ENCODE data around the gene PLEKHM1. TPM values are rescaled to one million over a fixed set of nuclear protein-coding genes. Genes with fewer than 3 reads are reported as not detected.
A peak's percentile ranks its signal among the peaks of the same experiment; 100 is the strongest.
"Not testable (repeated sequence)": the region's sequence is repeated elsewhere in the genome, so short reads cannot be mapped to it uniquely, and the experiment has no call there.

Gene PLEKHM1
- total and polyA plus RNA-seq, 2 experiments from 2014 or later = 18.4 to 23.8 TPM

DNA sequence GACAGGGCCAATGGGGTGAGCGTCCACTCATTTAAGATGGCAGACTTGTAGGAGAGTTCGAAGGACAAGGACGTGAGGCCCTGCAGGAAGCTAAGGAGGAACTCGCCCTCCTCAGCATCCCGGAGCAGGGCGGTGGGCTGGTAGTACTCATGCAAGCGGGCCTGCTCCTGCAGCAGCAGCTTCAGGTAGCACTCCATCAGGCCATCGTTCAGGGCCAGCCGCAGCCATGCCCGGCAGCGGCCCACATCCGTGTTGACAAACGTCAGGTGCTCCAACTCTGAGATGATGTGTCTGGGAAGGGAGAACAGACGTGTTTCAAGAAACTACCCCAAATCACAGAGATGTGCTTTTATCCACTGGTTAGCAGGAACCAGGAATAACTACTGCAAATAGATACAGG, 15.1 kb downstream of the PLEKHM1 start:
- 97% methylated on average over 13 of the region's 14 CpGs for WGBS (ENCODE audit: low lambda C conversion rate, missing lambda C conversion rate)
- not testable (repeated sequence) for H3K4me3 ChIP-seq; H3K27me3 ChIP-seq; H3K4me2 ChIP-seq; H4K20me1 ChIP-seq (ENCODE audit: insufficient read depth, poor library complexity, severe bottlenecking); H3K36me3 ChIP-seq (replicated peaks; ENCODE audit: insufficient read depth, low read depth); H3K4me1 ChIP-seq (ENCODE audit: insufficient read depth); H3K9me2 ChIP-seq (replicated peaks; ENCODE audit: insufficient read depth); H3K9me3 ChIP-seq (ENCODE audit: low read depth); H3K27ac ChIP-seq; H2AFZ ChIP-seq; DNase-seq (ENCODE audit: low spot score); H3K79me2 ChIP-seq

DNA sequence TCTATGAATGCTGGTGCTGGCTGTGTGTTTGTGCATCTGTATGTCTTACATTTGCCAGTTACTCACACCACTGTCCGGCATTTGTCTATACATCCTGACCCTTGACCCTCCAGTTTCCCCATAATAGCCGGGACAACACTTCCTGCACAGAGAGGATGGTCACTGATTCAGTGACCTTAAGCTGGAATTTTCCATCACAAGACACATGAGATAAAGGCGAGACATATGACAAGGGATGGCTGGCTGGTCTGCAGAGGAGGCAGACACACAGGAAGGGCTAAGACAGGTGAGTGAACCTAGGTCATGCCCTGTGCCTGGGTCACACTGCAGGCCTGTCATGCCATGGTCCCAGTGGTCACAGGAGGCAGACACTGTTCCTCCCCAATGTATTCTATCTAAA, 18.3 kb downstream of the PLEKHM1 start:
- not testable (repeated sequence) for H3K27ac ChIP-seq; H3K27me3 ChIP-seq; H3K36me3 ChIP-seq (replicated peaks; ENCODE audit: insufficient read depth, low read depth); H4K20me1 ChIP-seq (ENCODE audit: insufficient read depth, poor library complexity, severe bottlenecking); H3K9me3 ChIP-seq (ENCODE audit: low read depth); H3K9me2 ChIP-seq (replicated peaks; ENCODE audit: insufficient read depth); H3K79me2 ChIP-seq; H3K4me2 ChIP-seq; H3K4me3 ChIP-seq; H2AFZ ChIP-seq; H3K4me1 ChIP-seq (ENCODE audit: insufficient read depth); DNase-seq (ENCODE audit: low spot score)
- 57% methylated on average over 3 of the region's 3 CpGs for WGBS (ENCODE audit: low lambda C conversion rate, missing lambda C conversion rate)

DNA sequence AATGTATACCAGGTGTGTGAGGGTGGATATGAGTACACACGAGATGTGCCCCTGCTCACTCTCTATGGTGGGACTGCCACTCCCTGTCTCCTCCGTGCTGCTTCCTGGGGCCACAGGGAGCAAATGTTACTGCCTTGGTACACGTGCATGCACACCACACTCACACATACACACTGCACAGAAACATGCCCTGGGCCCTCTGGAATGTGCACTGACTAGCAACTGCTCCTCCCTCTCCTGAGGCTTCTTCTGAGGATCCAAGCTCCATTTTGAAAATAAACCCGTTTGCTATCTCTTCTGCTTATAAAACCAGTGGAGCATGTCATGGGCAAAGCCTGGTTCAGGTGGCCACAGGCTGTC, 21.3 kb downstream of the PLEKHM1 start:
- not testable (repeated sequence) for H3K4me1 ChIP-seq (ENCODE audit: insufficient read depth); H3K79me2 ChIP-seq; DNase-seq (ENCODE audit: low spot score); H3K4me3 ChIP-seq; H3K9me2 ChIP-seq (replicated peaks; ENCODE audit: insufficient read depth); H3K36me3 ChIP-seq (replicated peaks; ENCODE audit: insufficient read depth, low read depth); H2AFZ ChIP-seq; H3K4me2 ChIP-seq; H3K9me3 ChIP-seq (ENCODE audit: low read depth); H3K27me3 ChIP-seq; H3K27ac ChIP-seq; H4K20me1 ChIP-seq (ENCODE audit: insufficient read depth, poor library complexity, severe bottlenecking)
- WGBS (ENCODE audit: low lambda C conversion rate, missing lambda C conversion rate) = 72% methylated on average over 4 of the region's 4 CpGs

DNA sequence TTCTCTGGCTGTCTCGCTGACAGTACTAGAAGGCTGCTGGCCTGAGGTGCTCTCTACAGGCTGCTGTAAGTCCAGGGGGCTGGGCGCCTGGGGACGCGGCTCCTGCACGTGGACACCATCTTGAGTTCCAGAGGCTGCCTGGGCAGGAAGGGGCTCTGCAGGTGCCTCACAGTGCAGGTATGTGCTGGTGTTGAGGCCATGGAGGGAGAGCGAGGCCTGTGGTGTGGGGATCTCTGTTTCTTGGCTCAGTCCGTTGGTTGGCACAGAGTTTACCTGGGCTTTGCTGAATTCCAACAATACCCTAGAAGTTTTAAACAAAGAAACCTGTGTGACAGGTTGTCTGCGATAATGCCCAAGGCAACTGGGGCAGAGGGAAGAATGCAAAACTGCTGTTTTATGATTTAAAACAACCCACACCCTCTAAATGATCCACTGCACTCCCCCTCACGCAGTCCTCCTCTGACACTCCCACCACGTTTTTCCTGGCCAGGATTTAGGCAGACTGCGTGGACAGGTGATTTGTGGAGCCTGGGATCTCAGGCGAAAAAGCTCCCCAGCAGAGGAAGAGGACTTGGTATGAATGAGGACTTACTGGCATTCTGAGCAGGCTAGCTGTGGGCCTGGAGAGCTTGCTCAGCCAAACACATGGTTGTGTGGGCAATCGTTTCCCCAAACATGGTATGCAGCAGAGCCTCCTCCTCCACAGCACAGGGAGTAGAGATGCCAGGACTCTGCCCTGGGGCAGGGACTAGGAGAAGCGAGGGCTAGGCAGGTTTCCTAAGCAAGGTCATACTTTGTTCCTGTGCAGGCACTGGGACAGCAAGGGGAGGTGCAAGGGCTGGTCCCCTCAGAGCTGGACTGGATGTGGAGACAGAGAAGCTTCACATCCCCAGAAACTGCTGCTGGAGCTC, 22.0 kb downstream of the PLEKHM1 start:
- not testable (repeated sequence) for H3K27me3 ChIP-seq; H4K20me1 ChIP-seq (ENCODE audit: insufficient read depth, poor library complexity, severe bottlenecking); H3K27ac ChIP-seq; H3K9me2 ChIP-seq (replicated peaks; ENCODE audit: insufficient read depth); H2AFZ ChIP-seq; H3K79me2 ChIP-seq; H3K4me1 ChIP-seq (ENCODE audit: insufficient read depth); H3K9me3 ChIP-seq (ENCODE audit: low read depth); H3K4me3 ChIP-seq; H3K4me2 ChIP-seq; H3K36me3 ChIP-seq (replicated peaks; ENCODE audit: insufficient read depth, low read depth); DNase-seq (ENCODE audit: low spot score)
- 86% methylated on average over 12 of the region's 14 CpGs for WGBS (ENCODE audit: low lambda C conversion rate, missing lambda C conversion rate)

GRCh38 chr17:45461524-45462327, 28.8 kb downstream of the PLEKHM1 start:
- not testable (repeated sequence) for H3K27ac ChIP-seq; H3K27me3 ChIP-seq; H3K36me3 ChIP-seq (replicated peaks; ENCODE audit: insufficient read depth, low read depth); H3K4me1 ChIP-seq (ENCODE audit: insufficient read depth); H4K20me1 ChIP-seq (ENCODE audit: insufficient read depth, poor library complexity, severe bottlenecking); H3K9me3 ChIP-seq (ENCODE audit: low read depth); H3K9me2 ChIP-seq (replicated peaks; ENCODE audit: insufficient read depth); H3K4me2 ChIP-seq; H2AFZ ChIP-seq; H3K79me2 ChIP-seq; H3K4me3 ChIP-seq
- DNase-seq (ENCODE audit: low spot score) = peak; percentile 48
- WGBS (ENCODE audit: low lambda C conversion rate, missing lambda C conversion rate) = 74% methylated on average over 7 of the region's 8 CpGs

DNA sequence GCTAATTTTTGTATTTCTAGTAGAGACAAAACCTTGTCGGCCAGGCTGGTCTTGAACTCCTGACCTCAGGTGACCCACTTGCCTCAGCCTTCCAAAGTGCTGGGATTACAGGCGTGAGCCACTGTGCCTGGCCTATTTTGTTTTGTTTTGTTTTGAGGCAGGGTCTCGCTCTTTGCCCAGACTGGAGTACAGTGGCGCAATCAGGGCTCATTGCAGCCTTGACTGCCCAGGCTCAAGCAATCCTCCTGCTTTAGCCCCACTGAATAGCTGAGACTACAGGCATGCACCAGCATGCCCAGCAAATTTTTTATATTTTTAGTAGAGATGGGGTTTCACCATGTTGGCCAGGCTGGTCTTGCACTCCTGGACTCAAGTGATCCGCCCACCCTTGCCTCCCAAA, 30.1 kb downstream of the PLEKHM1 start:
- H3K9me2 ChIP-seq (replicated peaks; ENCODE audit: insufficient read depth); H3K27ac ChIP-seq: not testable (repeated sequence)
- WGBS (ENCODE audit: low lambda C conversion rate, missing lambda C conversion rate) = 88% methylated on average over 5 of the region's 5 CpGs

DNA sequence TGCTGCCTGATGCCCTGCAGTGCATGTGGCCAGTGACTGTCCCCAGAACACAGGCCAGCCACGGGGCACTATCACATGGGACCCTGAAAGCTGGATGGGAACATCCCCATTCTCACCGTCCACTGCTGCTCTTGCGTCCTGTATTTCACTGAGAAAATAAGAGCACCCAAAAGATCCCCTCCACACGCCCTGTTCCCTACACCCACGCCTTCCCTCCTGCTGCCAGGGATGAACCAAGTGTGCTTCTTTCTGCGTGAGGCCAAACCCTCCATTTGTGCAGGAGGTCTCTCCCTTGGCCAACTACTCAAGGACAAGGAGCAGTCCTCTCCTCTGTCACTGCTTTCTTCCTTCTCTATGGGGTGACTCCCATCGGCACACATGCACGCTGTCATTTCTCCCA, 36.2 kb downstream of the PLEKHM1 start:
- H3K79me2 ChIP-seq; H3K27me3 ChIP-seq; H3K9me3 ChIP-seq (ENCODE audit: low read depth); H3K4me2 ChIP-seq; H4K20me1 ChIP-seq (ENCODE audit: insufficient read depth, poor library complexity, severe bottlenecking); H3K27ac ChIP-seq; DNase-seq (ENCODE audit: low spot score); H3K36me3 ChIP-seq (replicated peaks; ENCODE audit: insufficient read depth, low read depth); H2AFZ ChIP-seq; H3K4me3 ChIP-seq; H3K9me2 ChIP-seq (replicated peaks; ENCODE audit: insufficient read depth); H3K4me1 ChIP-seq (ENCODE audit: insufficient read depth): not testable (repeated sequence)
- 100% methylated on average over 7 of the region's 8 CpGs for WGBS (ENCODE audit: low lambda C conversion rate, missing lambda C conversion rate)

More for the DNA sequence above, 30.1 kb downstream of the PLEKHM1 start:
- H3K4me2 ChIP-seq; H2AFZ ChIP-seq; DNase-seq (ENCODE audit: low spot score); H3K36me3 ChIP-seq (replicated peaks; ENCODE audit: insufficient read depth, low read depth); H3K79me2 ChIP-seq; H3K27me3 ChIP-seq; H3K9me3 ChIP-seq (ENCODE audit: low read depth); H3K4me3 ChIP-seq; H3K4me1 ChIP-seq (ENCODE audit: insufficient read depth); H4K20me1 ChIP-seq (ENCODE audit: insufficient read depth, poor library complexity, severe bottlenecking): not testable (repeated sequence)

GRCh38 chr17:45453731-45454130, 36.8 kb downstream of the PLEKHM1 start:
- H3K79me2 ChIP-seq; H3K9me2 ChIP-seq (replicated peaks; ENCODE audit: insufficient read depth); DNase-seq (ENCODE audit: low spot score); H3K27ac ChIP-seq; H4K20me1 ChIP-seq (ENCODE audit: insufficient read depth, poor library complexity, severe bottlenecking); H2AFZ ChIP-seq; H3K27me3 ChIP-seq; H3K36me3 ChIP-seq (replicated peaks; ENCODE audit: insufficient read depth, low read depth); H3K4me3 ChIP-seq; H3K4me2 ChIP-seq; H3K9me3 ChIP-seq (ENCODE audit: low read depth); H3K4me1 ChIP-seq (ENCODE audit: insufficient read depth): not testable (repeated sequence)
- WGBS (ENCODE audit: low lambda C conversion rate, missing lambda C conversion rate) = 92% methylated on average over 9 of the region's 17 CpGs

GRCh38 chr17:45453225-45453534, 37.3 kb downstream of the PLEKHM1 start:
- H3K36me3 ChIP-seq (replicated peaks; ENCODE audit: insufficient read depth, low read depth); DNase-seq (ENCODE audit: low spot score); H4K20me1 ChIP-seq (ENCODE audit: insufficient read depth, poor library complexity, severe bottlenecking); H3K4me2 ChIP-seq; H3K9me2 ChIP-seq (replicated peaks; ENCODE audit: insufficient read depth); H3K9me3 ChIP-seq (ENCODE audit: low read depth); H2AFZ ChIP-seq; H3K27ac ChIP-seq; H3K4me1 ChIP-seq (ENCODE audit: insufficient read depth); H3K27me3 ChIP-seq; H3K4me3 ChIP-seq; H3K79me2 ChIP-seq: not testable (repeated sequence)
- 100% methylated on average over 3 of the region's 7 CpGs for WGBS (ENCODE audit: low lambda C conversion rate, missing lambda C conversion rate)
